SK-N-SH (cell line): ENCODE results near the gene POU2F1. TPM values are rescaled to one million over a fixed set of nuclear protein-coding genes. Genes with fewer than 3 reads are reported as not detected.

ENCODE experiments used
- CTCF ChIA-PET: fragments of 300-600, 350-600 bp; formaldehyde crosslinking; extraction: SDS; loops from one replicate; lab custom pipeline; 2021; lab: Yijun Ruan, JAX
- POLR2A ChIA-PET: fragments of 350-600 bp; sonication (Branson Sonifier 250); formaldehyde crosslinking; extraction: SDS; loops from one replicate; lab custom pipeline; 2020; ENCODE audit warnings: antibody characterized with exemption, inconsistent platforms; lab: Yijun Ruan, JAX
- DNase-seq: peaks from one replicate; pipeline ENCODE4 v3.0.0; 2012
- H2AFZ ChIP-seq: fragments of 200-600 bp; sonication (generic); 2 replicates; pipeline ENCODE4 v1.8.1; 2016; ENCODE audit warnings: antibody characterized with exemption, mild to moderate bottlenecking, low read depth
- H3F3A ChIP-seq: fragments of 200-600 bp; sonication (generic); replicated peaks from 2 replicates; pipeline ENCODE3; 2016; ENCODE audit warnings: antibody characterized with exemption, mild to moderate bottlenecking; ENCODE audit not compliant: insufficient read depth
- H3K27ac ChIP-seq, 2 experiments: fragments of 200-500 bp in 1 of 2; fragments of 200-600 bp in 1 of 2; sonication (Bioruptor generic) in 1 of 2; sonication (generic), shearing (Covaris generic) in 1 of 2; 2 replicates each; pipeline versions ENCODE4 v1.5.1 to v1.6.1; 2014 to 2016; ENCODE audit warnings: low read depth in 2 of 2, inconsistent platforms in 1 of 2, low read length in 1 of 2, mild to moderate bottlenecking in 1 of 2, mixed read lengths in 1 of 2
- H3K27me3 ChIP-seq: fragments of 200-600 bp; sonication (generic), shearing (Covaris generic); 2 replicates; pipeline ENCODE4 v1.6.1; 2016; ENCODE audit warnings: mixed run types; ENCODE audit not compliant: insufficient read depth
- H3K36me3 ChIP-seq, 2 experiments: fragments of 200-500 bp in 1 of 2; fragments of 200-600 bp in 1 of 2; sonication (Bioruptor generic) in 1 of 2; sonication (generic) in 1 of 2; replicated peaks in 1 of 2; 2 replicates each; pipeline versions ENCODE3 to v1.5.1; 2014 to 2016; ENCODE audit warnings: low read length in 1 of 2, mild to moderate bottlenecking in 1 of 2; ENCODE audit not compliant: insufficient read depth in 2 of 2, control insufficient read depth in 1 of 2
- H3K4me1 ChIP-seq, 2 experiments: fragments of 200-500 bp in 1 of 2; fragments of 200-600 bp in 1 of 2; sonication (Bioruptor generic) in 1 of 2; sonication (generic), shearing (Covaris generic) in 1 of 2; 2 replicates each; pipeline versions ENCODE4 v1.5.1 to v1.6.1; 2014 to 2016; ENCODE audit warnings: low read depth in 1 of 2, low read length in 1 of 2, mixed run types in 1 of 2; ENCODE audit not compliant: insufficient read depth in 2 of 2, control insufficient read depth in 1 of 2
- H3K4me2 ChIP-seq: fragments of 200-600 bp; sonication (generic), shearing (Covaris generic); 2 replicates; pipeline ENCODE4 v1.6.1; 2017; ENCODE audit warnings: mixed run types
- H3K4me3 ChIP-seq, 2 experiments: fragments of 200-500 bp in 1 of 2; fragments of 200-600 bp in 1 of 2; sonication (Bioruptor generic) in 1 of 2; sonication (generic), shearing (Covaris generic) in 1 of 2; 2 replicates each; pipeline versions ENCODE4 v1.5.1 to v1.8.1; 2014 to 2016; ENCODE audit warnings: low read depth in 2 of 2, inconsistent platforms in 1 of 2, low read length in 1 of 2, mild to moderate bottlenecking in 1 of 2, mixed read lengths in 1 of 2, moderate library complexity in 1 of 2
- H3K79me2 ChIP-seq: fragments of 200-600 bp; sonication (generic); 2 replicates; pipeline ENCODE4 v1.8.1; 2017; ENCODE audit warnings: mild to moderate bottlenecking; ENCODE audit not compliant: insufficient read depth
- H3K9ac ChIP-seq: fragments of 200-600 bp; sonication (generic); 2 replicates; pipeline ENCODE4 v1.6.1; 2017; ENCODE audit warnings: mixed run types
- H3K9me2 ChIP-seq: fragments of 200-600 bp; sonication (generic); 2 replicates; pipeline ENCODE4 v1.6.1; 2017; ENCODE audit warnings: mixed run types
- H3K9me3 ChIP-seq: fragments of 200-600 bp; sonication (generic); 2 replicates; pipeline ENCODE4 v1.6.1; 2017; ENCODE audit warnings: mixed run types, mild to moderate bottlenecking, moderate library complexity
- H4K20me1 ChIP-seq: fragments of 200-600 bp; sonication (generic); 2 replicates; pipeline ENCODE4 v1.6.1; 2017; ENCODE audit warnings: mild to moderate bottlenecking, mixed run types; ENCODE audit not compliant: insufficient read depth
- CHD2 ChIP-seq: fragments of 150-350 bp; IDR thresholded peaks from 2 replicates; pipeline ENCODE4 v1.6.1; 2018; ENCODE audit warnings: low read length; ENCODE audit not compliant: partially characterized antibody
- FOXM1 ChIP-seq: IDR thresholded peaks from 2 replicates; pipeline ENCODE4 v1.4.0; 2012; ENCODE audit warnings: low read depth, mild to moderate bottlenecking
- GABPA ChIP-seq: IDR thresholded peaks from 2 replicates; pipeline ENCODE4 v1.4.0; 2012; ENCODE audit warnings: low read depth, mild to moderate bottlenecking
- JUND ChIP-seq: IDR thresholded peaks from 2 replicates; pipeline ENCODE4 v1.4.0; 2012
- MEF2A ChIP-seq: IDR thresholded peaks from 2 replicates; pipeline ENCODE4 v1.4.0; 2012; ENCODE audit warnings: low read depth, borderline replicate concordance
- MXI1 ChIP-seq: IDR thresholded peaks from 2 replicates; pipeline ENCODE4 v1.6.1; 2012; ENCODE audit warnings: mild to moderate bottlenecking, low read depth, low read length, improper control_type of control experiment
- PBX3 ChIP-seq: IDR thresholded peaks from 2 replicates; pipeline ENCODE4; 2012
- RAD21 ChIP-seq: IDR thresholded peaks from 2 replicates; pipeline ENCODE4 v1.6.1; 2012; ENCODE audit warnings: mild to moderate bottlenecking, low read length
- RCOR1 ChIP-seq: fragments of 150-350 bp; IDR thresholded peaks from 2 replicates; pipeline ENCODE4 v1.6.1; 2017; ENCODE audit warnings: antibody characterized with exemption, low read length
- REST ChIP-seq: IDR thresholded peaks from 2 replicates; pipeline ENCODE4 v1.6.1; 2012; ENCODE audit warnings: mild to moderate bottlenecking, low read depth, low read length, moderate library complexity
- RFX5 ChIP-seq: IDR thresholded peaks from 2 replicates; pipeline ENCODE4 v1.6.1; 2012; ENCODE audit warnings: mild to moderate bottlenecking, improper control_type of control experiment, low read length
- SIN3A ChIP-seq: IDR thresholded peaks from 2 replicates; pipeline ENCODE4 v1.6.1; 2012; ENCODE audit warnings: low read depth, mild to moderate bottlenecking, low read length, moderate library complexity, borderline replicate concordance
- SMC3 ChIP-seq: IDR thresholded peaks from 2 replicates; pipeline ENCODE4 v1.6.1; 2012; ENCODE audit warnings: low read depth, low read length, improper control_type of control experiment
- TAF1 ChIP-seq: IDR thresholded peaks from 2 replicates; pipeline ENCODE4 v1.6.1; 2012; ENCODE audit warnings: low read depth, mild to moderate bottlenecking, low read length, moderate library complexity, borderline replicate concordance
- TCF12 ChIP-seq: IDR thresholded peaks from 2 replicates; pipeline ENCODE4 v1.4.0; 2012
- YY1 ChIP-seq: IDR thresholded peaks from 2 replicates; pipeline ENCODE4 v1.4.0; 2012; ENCODE audit warnings: low read depth, mild to moderate bottlenecking
- ZBTB33 ChIP-seq: IDR thresholded peaks from 2 replicates; pipeline ENCODE4 v1.4.0; 2012; ENCODE audit warnings: low read depth, borderline replicate concordance
- WGBS: methylation state at CpG from one replicate; pipeline ENCODE4 v1.1.6; 2017; ENCODE audit warnings: low lambda C conversion rate; 5-methylcytosine and 5-hydroxymethylcytosine counted together
- polyA plus RNA-seq, 3 experiments: library from polyadenylated mRNA; depleted of rRNA; stranded (reverse); fragments of >200 nt; gene quantifications; 2 replicates each; pipeline ENCODE4 v1.2.3, GENCODE V29; 2012
- TF ChIP-seq, protein P1 (sequence below): IDR thresholded peaks from 2 replicates; pipeline ENCODE4 v1.4.0; 2012; ENCODE audit warnings: low read depth, borderline replicate concordance

The POU2F1 gene
- polyA plus RNA-seq, 1 of the 3 experiments (the other 2 are of a cell fraction) = 1.2 TPM

DNA sequence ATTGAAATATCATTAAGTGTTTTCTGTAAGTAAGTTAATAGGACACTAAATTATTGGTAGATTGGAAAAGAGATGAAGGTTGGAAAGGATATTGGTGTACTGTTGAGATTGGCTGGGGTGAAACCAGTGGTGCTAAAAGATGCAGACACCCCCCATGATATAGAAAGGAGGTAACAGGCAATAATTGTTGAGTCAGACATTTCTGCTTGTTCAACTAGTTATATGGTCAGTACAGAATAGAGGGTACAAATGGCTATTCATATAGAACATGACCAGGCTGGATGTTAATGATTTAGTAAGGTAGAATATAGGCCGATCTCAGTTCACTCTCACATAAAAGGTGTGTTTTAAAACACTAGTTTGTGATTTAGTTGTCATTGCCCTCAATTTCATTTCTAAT, 104.5 kb downstream of the POU2F1 start:
- Histone ChIP-seq H3K4me1 (peaks cover 0 to 3% of the 10 kb centered on the region in 2 experiments; a peak in 2 of 4 replicates), H3K79me2 (no peaks in the 10 kb centered on the region; the same call in 1 of the 2 replicates), H3K9ac (no peak overlapping the region), H4K20me1 (no peaks in the 10 kb centered on the region), H2AFZ (no peak overlapping the region), H3K27me3 (no peaks in the 10 kb centered on the region), H3K4me2 (no peak overlapping the region), H3K36me3 (peaks cover 5 to 23% of the 10 kb centered on the region in 2 experiments), H3F3A (no peaks in the 10 kb centered on the region), H3K4me3 (no peak overlapping the region), H3K9me2 (no peaks in the 10 kb centered on the region), H3K9me3 (peaks cover 30% of the 10 kb centered on the region; the same call in 1 of the 2 replicates), H3K27ac (no peak overlapping the region)
- 100% methylated on average over 1 of the region's 1 CpG for WGBS
- DNase-seq = no peak
- CTCF ChIA-PET = interaction anchor here (0.9 kb wide), 1 partner anchor 14 kb away, joined by 3 read pairs; no protein-coding TSS in a partner anchor
- TF ChIP-seq TCF12 (no peak), JUND (no peak), CHD2 (no peak), SMC3 (no peak), RAD21 (no peak), FOXM1 (no peak)
- POLR2A ChIA-PET = no interaction called here

DNA sequence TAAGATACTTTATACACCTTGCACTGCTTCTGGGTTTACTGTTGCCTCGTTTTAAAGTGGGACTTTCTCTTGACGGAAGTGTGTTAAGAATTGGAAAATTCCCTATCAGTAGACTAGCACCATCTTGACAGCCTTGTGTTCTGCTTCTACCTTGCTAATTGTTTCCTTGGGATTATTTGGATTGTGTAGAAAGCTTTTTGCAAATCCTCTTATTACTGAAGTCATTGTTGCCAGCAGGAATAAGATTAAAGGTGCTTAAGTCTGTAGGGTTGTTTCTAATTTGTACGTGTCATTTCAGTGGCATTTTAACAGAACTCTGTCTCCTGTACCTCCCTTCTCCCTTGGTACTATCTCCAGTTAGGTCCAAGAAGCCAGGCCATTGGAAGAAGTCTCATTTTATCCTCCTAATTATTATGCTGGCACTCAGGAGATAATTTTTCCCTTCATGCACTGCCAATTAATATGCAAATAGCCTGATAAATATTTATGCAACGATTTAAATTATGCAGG, 107.7 kb downstream of the POU2F1 start:
- H3K9ac ChIP-seq = no peak overlapping the region
- ChIA-PET CTCF (no interaction called here), POLR2A (no interaction called here)
- peaks cover 0 to 3% of the 10 kb centered on the region in 2 experiments; a peak in 3 of 4 replicates for H3K4me1 ChIP-seq
- H3K9me2 ChIP-seq = no peaks in the 10 kb centered on the region
- H3K36me3 ChIP-seq = peaks cover 6 to 9% of the 10 kb centered on the region in 2 experiments
- peaks cover 7% of the 10 kb centered on the region; the same call in 1 of the 2 replicates for H3K9me3 ChIP-seq
- H3K4me2 ChIP-seq = no peak overlapping the region
- 90% methylated on average over 4 of the region's 4 CpGs for whole genome bisulfite sequencing
- no peak for TF ChIP-seq FOXM1
- TF ChIP-seq MXI1 = no peak
- no peak for TF ChIP-seq GABPA
- TF ChIP-seq, protein P1, sequence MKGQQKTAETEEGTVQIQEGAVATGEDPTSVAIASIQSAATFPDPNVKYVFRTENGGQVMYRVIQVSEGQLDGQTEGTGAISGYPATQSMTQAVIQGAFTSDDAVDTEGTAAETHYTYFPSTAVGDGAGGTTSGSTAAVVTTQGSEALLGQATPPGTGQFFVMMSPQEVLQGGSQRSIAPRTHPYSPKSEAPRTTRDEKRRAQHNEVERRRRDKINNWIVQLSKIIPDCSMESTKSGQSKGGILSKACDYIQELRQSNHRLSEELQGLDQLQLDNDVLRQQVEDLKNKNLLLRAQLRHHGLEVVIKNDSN = no peak
- TF ChIP-seq PBX3 = no peak
- no peak for TF ChIP-seq SIN3A
- TF ChIP-seq RFX5 = no peak
- no peak for TF ChIP-seq YY1
- no peak for TF ChIP-seq TAF1
- TF ChIP-seq ZBTB33 = no peak
- no peak for TF ChIP-seq MEF2A
- TF ChIP-seq RCOR1 = no peak
- no peak for TF ChIP-seq TCF12
- no peak for TF ChIP-seq REST
- H3K4me3 ChIP-seq = no peak overlapping the region
- H3K27me3 ChIP-seq = no peaks in the 10 kb centered on the region
- H3F3A ChIP-seq = no peaks in the 10 kb centered on the region
- H2AFZ ChIP-seq = no peak overlapping the region
- no peaks in the 10 kb centered on the region for H4K20me1 ChIP-seq
- no peak for DNase-seq
- H3K27ac ChIP-seq = no peak overlapping the region
- H3K79me2 ChIP-seq = no peaks in the 10 kb centered on the region
